Natural killer cell (primary cell): ENCODE data around the gene MARK3. TPM values are rescaled to one million over a fixed set of nuclear protein-coding genes. Genes with fewer than 3 reads are reported as not detected.

Source experiments
- ATAC-seq, 3 donors: fragments of 150-1000 bp in 2 of 3; fragments of 200-7000 bp in 1 of 3; cut with Tn5 transposase; 1 replicate in 1 of 3; 2 replicates in 2 of 3; pipeline ENCODE4 v1.10.0; 2021; ENCODE audit warnings: mild to moderate bottlenecking in 2 of 3, moderate library complexity in 2 of 3
- DNase-seq, 2 donors: peaks; one replicate each; pipeline versions ENCODE4 v3.0.0 to v3.0.0-alpha.2; 2013 to 2021; ENCODE audit warnings: mixed read lengths in 1 of 2
- H3K27ac ChIP-seq: one replicate; pipeline ENCODE4 v1.5.1; 2013; ENCODE audit warnings: mild to moderate bottlenecking, low read length
- H3K27me3 ChIP-seq: one replicate; pipeline ENCODE4 v1.6.1; 2013; ENCODE audit warnings: low read length; ENCODE audit not compliant: control insufficient read depth, insufficient read depth
- H3K36me3 ChIP-seq: one replicate; pipeline ENCODE4 v1.6.1; 2013; ENCODE audit warnings: low read length; ENCODE audit not compliant: control insufficient read depth, insufficient read depth
- H3K4me1 ChIP-seq: one replicate; pipeline ENCODE4 v1.6.1; 2013; ENCODE audit warnings: low read length; ENCODE audit not compliant: control insufficient read depth, insufficient read depth
- H3K4me3 ChIP-seq: one replicate; pipeline ENCODE4 v1.5.1; 2013; ENCODE audit warnings: low read length
- H3K9me3 ChIP-seq: one replicate; pipeline ENCODE4 v1.6.1; 2013; ENCODE audit warnings: low read length; ENCODE audit not compliant: control insufficient read depth, insufficient read depth
- H3K27ac Mint-ChIP-seq, 2 donors: one replicate each; pipeline ENCODE4 v1.8.0; 2022; ENCODE audit warnings: mild to moderate bottlenecking in 2 of 2, mixed read lengths in 2 of 2, moderate library complexity in 1 of 2
- H3K27me3 Mint-ChIP-seq, 2 donors: one replicate each; pipeline ENCODE4 v1.8.0; 2022; ENCODE audit warnings: low read depth in 2 of 2, mixed read lengths in 2 of 2
- H3K36me3 Mint-ChIP-seq: one replicate; pipeline ENCODE4 v1.8.0; 2022; ENCODE audit warnings: mixed read lengths
- H3K4me1 Mint-ChIP-seq, 2 donors: one replicate each; pipeline ENCODE4 v1.8.0; 2022; ENCODE audit warnings: mixed read lengths in 2 of 2
- H3K4me3 Mint-ChIP-seq: one replicate; pipeline ENCODE4 v1.8.0; 2022; ENCODE audit warnings: mild to moderate bottlenecking, moderate library complexity, mixed read lengths
- H3K9me3 Mint-ChIP-seq, 2 donors: one replicate each; pipeline ENCODE4 v1.8.0; 2022; ENCODE audit warnings: mixed read lengths in 2 of 2
- WGBS: methylation state at CpG from one replicate; pipeline ENCODE4 v1.1.7; 2013; ENCODE audit warnings: missing lambda C conversion rate; ENCODE audit not compliant: insufficient coverage; 5-methylcytosine and 5-hydroxymethylcytosine counted together
- intact Hi-C: fragments of 100-400 bp; cut with micrococcal nuclease; formaldehyde crosslinking; loops from one replicate; pipeline ENCODE4 v1.14.2; 2022
- total RNA-seq, 4 donors: library from RNA; stranded (reverse); fragments of 120-200 nt in 1 of 4; gene quantifications; one replicate each; pipeline versions ENCODE4 v1.2.3 to v1.2.4, GENCODE V29; 2013 to 2022
- TF ChIP-seq, protein P1 (sequence below): fragments of 200-600 bp; IDR thresholded peaks from one replicate; pipeline ENCODE4 v1.8.0; 2022; ENCODE audit warnings: antibody characterized with exemption

The MARK3 gene
- total RNA-seq, 3 donors from 2014 or later (not counting 1 experiment from before 2014, with no cell fraction given): 138 to 167 (median 152) TPM

DNA sequence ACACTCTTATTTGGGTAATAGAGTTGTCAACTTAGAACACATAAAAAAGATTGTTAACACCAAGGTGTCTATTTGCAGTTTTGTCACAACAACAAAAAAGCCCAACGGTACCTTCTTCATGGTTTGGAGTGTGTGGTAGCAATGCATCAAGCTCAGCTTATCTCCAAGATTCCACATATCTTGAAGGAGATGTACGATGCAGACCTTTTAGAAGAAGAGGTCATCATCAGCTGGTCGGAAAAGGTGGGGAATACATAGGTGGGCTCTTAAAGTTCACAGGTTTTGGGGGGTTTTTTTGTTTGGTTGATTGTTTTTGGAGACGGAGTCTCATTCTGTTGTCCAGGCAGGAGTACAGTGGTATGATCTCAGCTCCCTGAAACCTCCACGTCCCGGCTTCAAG, 45.7 kb upstream of the MARK3 start:
- peaks cover 46 to 70% of the 10 kb centered on the region in 2 donors for H3K4me1 Mint-ChIP-seq
- peaks cover 21% of the 10 kb centered on the region for H3K4me1 ChIP-seq
- 96% methylated on average over 6 of the region's 6 CpGs for WGBS
- no peaks in the 10 kb centered on the region for H3K27me3 ChIP-seq
- no peak overlapping the region for H3K27ac ChIP-seq
- H3K4me3 ChIP-seq: no peak overlapping the region
- intact Hi-C loops: no loop called here
- H3K9me3 ChIP-seq: no peaks in the 10 kb centered on the region
- H3K36me3 Mint-ChIP-seq: peaks cover 65% of the 10 kb centered on the region
- DNase-seq: peak in 1 of 2 donors; percentile 20
- peaks cover 91% of the 10 kb centered on the region for H3K36me3 ChIP-seq
- H3K27me3 Mint-ChIP-seq: no peaks in the 10 kb centered on the region
- ATAC-seq: no peak
- no peak overlapping the region for H3K4me3 Mint-ChIP-seq
- no peaks in the 10 kb centered on the region for H3K9me3 Mint-ChIP-seq
- TF ChIP-seq, protein P1, sequence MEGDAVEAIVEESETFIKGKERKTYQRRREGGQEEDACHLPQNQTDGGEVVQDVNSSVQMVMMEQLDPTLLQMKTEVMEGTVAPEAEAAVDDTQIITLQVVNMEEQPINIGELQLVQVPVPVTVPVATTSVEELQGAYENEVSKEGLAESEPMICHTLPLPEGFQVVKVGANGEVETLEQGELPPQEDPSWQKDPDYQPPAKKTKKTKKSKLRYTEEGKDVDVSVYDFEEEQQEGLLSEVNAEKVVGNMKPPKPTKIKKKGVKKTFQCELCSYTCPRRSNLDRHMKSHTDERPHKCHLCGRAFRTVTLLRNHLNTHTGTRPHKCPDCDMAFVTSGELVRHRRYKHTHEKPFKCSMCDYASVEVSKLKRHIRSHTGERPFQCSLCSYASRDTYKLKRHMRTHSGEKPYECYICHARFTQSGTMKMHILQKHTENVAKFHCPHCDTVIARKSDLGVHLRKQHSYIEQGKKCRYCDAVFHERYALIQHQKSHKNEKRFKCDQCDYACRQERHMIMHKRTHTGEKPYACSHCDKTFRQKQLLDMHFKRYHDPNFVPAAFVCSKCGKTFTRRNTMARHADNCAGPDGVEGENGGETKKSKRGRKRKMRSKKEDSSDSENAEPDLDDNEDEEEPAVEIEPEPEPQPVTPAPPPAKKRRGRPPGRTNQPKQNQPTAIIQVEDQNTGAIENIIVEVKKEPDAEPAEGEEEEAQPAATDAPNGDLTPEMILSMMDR: no peak
- H3K27ac Mint-ChIP-seq: peak overlapping the region; percentile 44 to 92

DNA sequence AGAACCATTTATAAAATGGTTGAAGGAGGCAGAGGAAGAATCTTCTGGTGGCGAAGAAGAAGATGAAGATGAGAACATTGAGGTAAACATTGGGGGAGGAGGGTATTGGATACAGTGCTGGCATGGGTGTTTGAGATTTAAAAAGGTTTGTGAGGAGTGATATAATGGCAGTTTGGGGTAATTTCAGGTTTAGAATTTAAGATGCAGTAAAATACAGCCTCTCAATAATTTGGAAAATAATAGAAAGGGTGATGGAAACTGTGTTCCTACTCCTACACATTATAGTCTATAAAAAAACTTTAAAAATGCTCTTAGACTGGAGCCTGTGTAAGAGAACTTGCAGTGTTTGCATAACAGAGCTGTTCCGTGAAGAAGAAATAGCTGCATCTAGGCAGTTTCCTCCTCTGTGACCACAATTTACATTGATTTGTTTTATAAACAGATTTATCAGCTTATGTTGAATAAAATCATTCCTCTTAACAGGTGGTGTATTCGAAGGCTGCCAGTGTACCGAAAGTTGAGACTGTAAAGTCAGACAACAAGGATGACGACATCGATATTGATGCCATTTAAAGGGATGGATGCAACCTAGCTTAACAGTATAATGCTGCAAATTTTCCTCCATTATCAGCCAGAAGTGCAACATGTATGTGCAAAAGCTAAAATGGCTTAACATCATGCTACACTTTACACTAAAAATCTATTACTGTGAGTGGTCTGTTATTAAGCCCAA, 44.6 kb upstream of the MARK3 start:
- Mint-ChIP-seq H3K27ac (peak overlapping the region in 1 of 2 donors; percentile 44), H3K27me3 (no peaks in the 10 kb centered on the region), H3K4me3 (no peak overlapping the region), H3K36me3 (peaks cover 68% of the 10 kb centered on the region), H3K9me3 (no peaks in the 10 kb centered on the region), H3K4me1 (peaks cover 40 to 64% of the 10 kb centered on the region in 2 donors)
- DNase-seq (no peak), ATAC-seq (no peak)
- TF ChIP-seq, protein P1: no peak
- Histone ChIP-seq H3K27ac (no peak overlapping the region), H3K9me3 (no peaks in the 10 kb centered on the region), H3K4me3 (no peak overlapping the region), H3K4me1 (peaks cover 12% of the 10 kb centered on the region), H3K27me3 (no peaks in the 10 kb centered on the region), H3K36me3 (peaks cover 95% of the 10 kb centered on the region)
- 93% methylated on average over 6 of the region's 6 CpGs for WGBS
- intact Hi-C loops: no loop called here

DNA sequence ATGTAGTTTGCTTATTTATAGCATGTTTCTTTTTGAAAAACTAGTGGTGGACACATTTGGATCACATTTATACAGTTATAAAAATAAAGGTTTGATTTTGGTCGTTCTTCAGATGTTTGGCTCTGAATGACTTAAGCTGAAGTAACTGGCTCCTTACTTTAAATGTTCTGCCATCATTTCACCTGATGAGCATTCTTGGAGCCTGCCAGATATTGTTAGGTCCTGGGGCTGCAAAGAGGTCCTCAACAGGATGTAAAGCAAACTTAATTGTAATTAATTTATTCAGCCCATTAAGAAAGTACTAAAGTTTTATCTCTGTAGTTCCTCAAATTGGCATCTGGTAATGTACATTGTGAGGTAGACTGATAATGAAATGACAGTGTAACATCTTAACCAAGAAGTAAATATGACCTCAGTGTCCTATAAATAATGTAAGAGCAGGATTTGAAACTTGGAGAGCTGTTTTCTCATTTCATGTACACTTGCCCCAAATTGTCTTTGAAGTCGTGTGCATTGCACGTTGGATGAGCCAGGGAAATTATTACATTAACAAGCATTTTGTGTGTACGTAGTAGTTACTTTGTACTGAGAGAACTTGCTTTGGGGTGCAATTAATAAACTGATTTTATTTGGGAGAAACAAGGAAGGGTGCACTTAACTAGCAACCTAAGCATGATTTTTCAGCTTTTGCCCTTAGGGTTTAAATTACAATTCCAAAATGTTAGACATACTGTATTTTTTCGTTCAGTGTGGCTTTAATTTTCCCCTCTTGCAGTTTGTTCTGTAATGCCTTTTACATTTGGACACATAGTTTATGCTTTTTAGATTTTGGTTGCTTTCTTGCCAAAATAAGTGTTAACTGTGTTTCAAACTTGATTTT, 43.7 kb upstream of the MARK3 start:
- intact Hi-C loops: no loop called here
- H3K4me1 Mint-ChIP-seq: peaks cover 31 to 56% of the 10 kb centered on the region in 2 donors
- H3K4me3 Mint-ChIP-seq: no peak overlapping the region
- H3K36me3 Mint-ChIP-seq: peaks cover 61% of the 10 kb centered on the region
- peak overlapping the region in 1 of 2 donors; percentile 32 for H3K27ac Mint-ChIP-seq
- peaks cover 86% of the 10 kb centered on the region for H3K36me3 ChIP-seq
- H3K4me1 ChIP-seq: peaks cover 4% of the 10 kb centered on the region
- no peaks in the 10 kb centered on the region for H3K9me3 Mint-ChIP-seq
- no peaks in the 10 kb centered on the region for H3K9me3 ChIP-seq
- TF ChIP-seq, protein P1: no peak
- WGBS: 90% methylated on average over 5 of the region's 5 CpGs
- no peak for DNase-seq
- no peak for ATAC-seq
- H3K27me3 Mint-ChIP-seq: no peaks in the 10 kb centered on the region
- H3K27me3 ChIP-seq: no peaks in the 10 kb centered on the region
- no peak overlapping the region for H3K27ac ChIP-seq
- H3K4me3 ChIP-seq: no peak overlapping the region
